ENCODE data around the gene DDTL. TPM values are rescaled to one million over a fixed set of nuclear protein-coding genes. Genes with fewer than 3 reads are reported as not detected.

The DDTL gene
- polyA plus RNA-seq, 1 of the 3 experiments (the other 2 are of a cell fraction), result 1.6 TPM

- CTCF ChIA-PET, result interaction anchor here (1.0 kb wide), 1 partner anchor 18 kb away, joined by 3 read pairs; no protein-coding TSS in a partner anchor
- H3K4me3 ChIP-seq (ENCODE audit: low read depth in 2 of 2, low read length in 1 of 2), result no peak overlapping the region
- no peaks in the 10 kb centered on the region; a peak in 1 of 4 replicates for H3K4me1 ChIP-seq (ENCODE audit: control insufficient read depth in 1 of 2, insufficient read depth in 2 of 2, low read depth in 1 of 2, low read length in 1 of 2)
- no peaks in the 10 kb centered on the region for H4K20me1 ChIP-seq (ENCODE audit: insufficient read depth)
- WGBS (ENCODE audit: low lambda C conversion rate), result 76% methylated on average over 5 of the region's 5 CpGs
- POLR2A ChIA-PET, result no interaction called here
- no peak for TF ChIP-seq USF2 (IDR thresholded peaks at IDR 0.05; ENCODE audit: borderline replicate concordance, low read depth, low read length)
- no peak for TF ChIP-seq TCF12 (IDR thresholded peaks at IDR 0.05)
- TF ChIP-seq MAX (IDR thresholded peaks at IDR 0.05; ENCODE audit: low read depth), result no peak
- no peak for TF ChIP-seq EZH2phosphoT487 (IDR thresholded peaks at IDR 0.05; ENCODE audit: borderline replicate concordance, low read depth)
- TF ChIP-seq USF1 (IDR thresholded peaks at IDR 0.05; ENCODE audit: borderline replicate concordance, low read depth), result no peak
- TF ChIP-seq FOXJ3 (CRISPR knock-in tag; IDR thresholded peaks at IDR 0.05), result no peak
- no peak for TF ChIP-seq ELF1 (IDR thresholded peaks at IDR 0.05)
- TF ChIP-seq FOSL2 (IDR thresholded peaks at IDR 0.05; ENCODE audit: borderline replicate concordance, low read depth), result no peak
- no peak for TF ChIP-seq FOXM1 (IDR thresholded peaks at IDR 0.05; ENCODE audit: low read depth)
- no peak for TF ChIP-seq RCOR1 (IDR thresholded peaks at IDR 0.05; ENCODE audit: low read length)
- TF ChIP-seq TAF1 (IDR thresholded peaks at IDR 0.05; ENCODE audit: borderline replicate concordance, low read depth, low read length), result no peak
- no peak for TF ChIP-seq MXI1 (IDR thresholded peaks at IDR 0.05; ENCODE audit: low read depth, low read length)
- TF ChIP-seq ZBTB33 (IDR thresholded peaks at IDR 0.05; ENCODE audit: borderline replicate concordance, low read depth), result no peak
- no peak for TF ChIP-seq NRF1 (IDR thresholded peaks at IDR 0.05; ENCODE audit: low read depth, low read length)
- TF ChIP-seq CHD2 (IDR thresholded peaks at IDR 0.05; ENCODE audit: low read length, partially characterized antibody), result no peak
- no peak for TF ChIP-seq IRF3 (IDR thresholded peaks at IDR 0.05; ENCODE audit: low read depth, low read length)
- TF ChIP-seq RAD21 (IDR thresholded peaks at IDR 0.05; ENCODE audit: low read length), result no peak
- no peaks in the 10 kb centered on the region for H3K9me2 ChIP-seq
- H2AFZ ChIP-seq (ENCODE audit: low read depth), result no peak overlapping the region
- no peak for DNase-seq
- H3F3A ChIP-seq (replicated peaks; ENCODE audit: insufficient read depth), result no peaks in the 10 kb centered on the region
- no peak overlapping the region for H3K9ac ChIP-seq
- no peaks in the 10 kb centered on the region for H3K9me3 ChIP-seq
- no peak overlapping the region for H3K4me2 ChIP-seq
- no peaks in the 10 kb centered on the region for H3K79me2 ChIP-seq (ENCODE audit: insufficient read depth)
- no peaks in the 10 kb centered on the region for H3K36me3 ChIP-seq (replicated peaks in 1 of 2; ENCODE audit: control insufficient read depth in 1 of 2, insufficient read depth in 2 of 2, low read length in 1 of 2)
- H3K27ac ChIP-seq (ENCODE audit: low read depth in 2 of 2, low read length in 1 of 2), result no peak overlapping the region
- no peaks in the 10 kb centered on the region for H3K27me3 ChIP-seq (ENCODE audit: insufficient read depth)
Measured at GRCh38 chr22:23938328-23939016, 28.2 kb upstream of the DDTL start.

Measured in SK-N-SH (cell line).